Colon (tissue), 2 donors: Measurements from ENCODE around the gene SPSB3.

ENCODE experiments used
- FAIRE-seq: peaks from 2 replicates; lab custom pipeline; 2012; peaks lifted over from hg19 to GRCh38; lab: Jason Lieb, UNC
- donor health status: control.
- donor health status: control.

Gene SPSB3

DNA sequence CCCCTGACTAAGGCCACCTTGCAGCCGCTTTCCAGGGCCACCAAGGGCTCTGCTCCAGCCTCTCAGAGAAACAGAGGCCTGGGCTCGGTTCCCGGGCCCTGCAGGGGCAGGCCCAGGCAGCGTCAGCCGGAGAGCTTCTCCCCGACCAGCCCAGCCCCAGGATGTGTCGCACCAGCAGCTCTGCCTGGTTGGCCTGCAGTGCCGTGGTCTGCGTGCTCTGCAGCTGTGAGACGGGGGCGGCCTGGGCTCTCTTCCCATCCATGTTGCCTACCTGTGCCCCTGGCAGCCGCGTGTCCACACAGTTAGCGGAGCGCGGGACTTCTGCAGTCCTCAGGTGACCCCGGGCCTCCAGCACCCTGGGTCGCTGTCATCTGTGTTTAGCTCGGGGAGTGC is 6.3 kb upstream of the SPSB3 start:
- no peak for FAIRE-seq

DNA sequence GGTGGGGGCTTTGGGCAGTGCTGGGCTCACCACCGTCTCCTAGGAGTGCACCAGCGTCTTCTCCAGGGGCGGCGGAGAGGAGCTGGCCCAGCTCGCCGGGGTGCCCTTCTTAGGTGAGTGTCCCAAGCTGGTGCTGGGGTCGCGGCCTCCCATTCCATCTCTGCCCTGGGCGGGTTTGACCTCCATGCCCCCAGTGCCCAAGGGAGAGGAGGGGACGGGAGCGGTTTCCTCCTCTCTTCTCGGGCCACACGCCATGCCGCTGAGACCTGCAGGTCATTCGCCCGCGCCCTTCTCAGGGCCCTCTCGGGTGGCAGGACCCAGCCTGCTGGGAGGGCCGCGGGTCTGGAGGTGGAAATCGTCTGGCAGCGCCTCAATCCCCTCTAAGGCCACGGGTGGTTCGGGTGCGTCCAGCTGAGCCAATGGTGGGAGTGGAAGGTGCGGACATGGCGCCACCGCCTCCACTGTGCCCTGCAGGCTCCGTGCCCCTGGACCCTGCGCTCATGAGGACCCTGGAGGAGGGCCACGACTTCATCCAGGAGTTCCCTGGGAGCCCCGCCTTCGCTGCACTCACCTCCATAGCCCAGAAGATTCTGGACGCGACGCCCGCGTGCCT is 5.8 kb upstream of the SPSB3 start:
- no peak for FAIRE-seq

GRCh38 chr16:1787322-1788094 is 5.1 kb upstream of the SPSB3 start:
- no peak for FAIRE-seq

- FAIRE-seq: no peak
Measured at GRCh38 chr16:1787056-1787321, 4.6 kb upstream of the SPSB3 start.

GRCh38 chr16:1786242-1787055 is 4.1 kb upstream of the SPSB3 start:
- no peak for FAIRE-seq

DNA sequence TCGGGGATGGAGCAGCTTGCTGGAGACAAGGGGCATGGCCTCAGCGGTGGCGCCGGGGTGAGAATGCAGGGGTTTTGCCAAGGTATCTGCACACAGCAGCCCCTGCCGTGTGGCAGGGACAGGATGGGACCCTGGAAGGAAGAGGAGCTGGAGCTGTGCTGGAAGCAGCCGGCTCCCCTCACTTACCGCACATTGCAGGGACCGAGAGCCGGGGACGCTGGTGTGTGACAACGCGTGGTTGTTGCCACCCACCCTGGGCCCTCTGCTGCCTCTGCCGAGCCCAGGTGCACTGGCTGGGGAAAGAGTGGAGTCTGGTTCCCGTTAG is 3.4 kb upstream of the SPSB3 start:
- FAIRE-seq: no peak

- no peak for FAIRE-seq
Measured at GRCh38 chr16:1784977-1785845, 2.8 kb upstream of the SPSB3 start.

- no peak for FAIRE-seq
Measured at GRCh38 chr16:1781758-1782407, 488 bp downstream of the SPSB3 start.

- FAIRE-seq: no peak
Measured at GRCh38 chr16:1781254-1781653, 1.1 kb downstream of the SPSB3 start.

GRCh38 chr16:1780677-1781072 is 1.7 kb downstream of the SPSB3 start:
- FAIRE-seq: no peak

DNA sequence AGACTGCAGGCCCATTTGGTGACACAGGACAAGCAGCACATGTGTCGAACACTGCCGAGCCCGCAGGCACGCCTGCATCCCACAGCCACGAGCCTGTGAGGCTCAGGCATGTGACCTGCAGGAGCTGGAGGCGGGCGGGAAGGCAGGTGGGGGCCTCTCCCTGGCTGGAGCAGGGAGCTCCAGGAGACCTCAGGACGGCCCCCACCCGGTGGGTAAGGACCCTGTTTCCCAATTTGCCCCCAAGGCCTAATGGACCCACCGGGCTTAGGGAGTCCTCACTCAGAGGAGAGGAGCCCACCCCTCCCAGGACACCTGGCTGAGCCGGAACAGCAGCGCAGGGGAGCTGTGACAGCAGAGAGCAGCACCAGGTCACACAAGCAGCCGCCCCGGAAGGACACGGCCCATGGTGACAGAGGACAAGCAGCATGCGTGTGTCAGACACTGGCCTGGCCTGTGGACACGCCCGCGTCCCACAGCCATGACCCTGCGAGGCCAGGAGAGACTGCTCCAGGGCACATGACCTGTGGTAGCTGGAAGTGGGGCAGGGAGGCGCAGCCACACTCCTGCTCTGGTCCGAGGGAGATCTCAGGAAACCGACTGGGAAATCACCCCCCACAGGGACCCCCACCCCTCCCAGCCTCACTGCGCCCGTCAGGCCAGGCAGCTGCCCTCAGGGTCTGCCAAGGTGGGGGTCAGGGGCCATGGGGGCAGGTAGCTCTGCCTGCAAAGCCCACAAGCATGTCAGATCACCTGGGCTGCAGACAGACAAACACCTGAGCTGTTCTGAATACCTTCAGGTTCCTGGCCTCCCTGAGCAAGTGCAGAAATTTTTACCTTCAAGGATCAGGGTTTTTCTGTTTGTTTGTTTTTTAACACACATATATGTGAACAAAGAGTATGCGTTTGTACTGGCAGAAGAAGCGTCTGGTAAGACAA is 2.4 kb downstream of the SPSB3 start:
- no peak for FAIRE-seq

GRCh38 chr16:1779234-1779701 is 3.1 kb downstream of the SPSB3 start:
- FAIRE-seq: no peak

- no peak for FAIRE-seq
Measured at GRCh38 chr16:1778200-1779179, 3.9 kb downstream of the SPSB3 start.

DNA sequence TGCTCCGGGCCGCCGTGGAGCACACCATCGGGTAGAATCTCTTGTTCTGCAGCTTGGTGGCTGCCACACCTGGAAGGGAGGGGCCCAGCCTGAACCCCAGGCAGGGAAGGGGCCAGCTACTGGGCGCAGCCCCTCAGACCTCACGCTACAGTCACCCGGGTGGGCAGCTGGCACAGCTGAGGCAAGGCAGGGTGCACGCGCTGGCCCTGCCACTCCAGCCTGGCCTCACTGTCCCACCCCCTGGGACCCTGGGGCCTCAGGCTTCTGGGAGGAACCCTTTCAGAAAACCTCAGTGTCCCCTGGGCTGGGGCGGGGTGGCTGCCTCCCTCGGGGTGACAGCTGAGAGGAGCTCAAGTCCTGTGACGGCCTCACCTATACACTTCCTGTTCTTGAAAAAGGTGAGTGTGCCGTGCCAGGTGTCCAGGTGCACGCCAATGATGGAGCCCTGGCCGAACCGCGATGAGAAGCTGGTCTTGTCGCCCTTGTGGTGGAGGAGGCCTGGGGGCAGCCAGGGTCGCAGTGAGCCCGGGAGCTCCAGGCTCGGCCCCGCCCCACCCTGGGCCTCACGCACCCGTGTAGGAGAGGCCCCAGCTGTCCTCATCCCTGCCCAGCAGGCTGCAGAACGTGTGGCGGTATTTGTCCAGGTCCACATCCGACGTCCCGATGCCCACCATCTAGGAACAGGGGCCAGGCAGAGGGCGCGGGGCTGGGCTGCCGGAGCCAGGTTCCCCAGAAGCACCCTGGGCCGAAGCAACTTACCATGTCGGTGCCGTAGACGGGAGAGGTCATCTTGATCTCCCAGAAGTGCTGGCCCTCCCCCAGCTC is 4.8 kb downstream of the SPSB3 start:
- no peak for FAIRE-seq

DNA sequence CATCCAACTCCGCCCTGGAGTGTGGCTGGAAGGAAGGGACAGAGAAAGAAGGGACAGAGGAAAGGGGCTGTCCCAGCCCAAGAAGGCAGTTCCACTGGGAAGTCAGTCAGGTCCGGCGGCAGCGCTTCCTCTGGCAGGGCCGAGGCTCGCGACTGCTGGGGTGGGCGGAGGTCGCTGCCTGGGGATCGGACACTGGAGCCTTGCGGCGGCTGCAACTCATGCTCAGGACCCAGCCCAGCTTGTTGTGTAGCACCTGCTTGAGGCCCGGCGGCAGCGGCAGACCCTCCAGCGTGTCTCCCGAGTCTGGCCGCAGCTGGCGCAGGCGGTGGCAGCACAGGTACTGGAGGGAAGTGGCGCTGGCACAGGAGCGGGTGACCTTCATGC is 5.4 kb downstream of the SPSB3 start:
- no peak for FAIRE-seq

GRCh38 chr16:1776672-1776955 is 5.8 kb downstream of the SPSB3 start:
- FAIRE-seq: no peak

- no peak for FAIRE-seq
Measured at GRCh38 chr16:1775846-1776671, 6.3 kb downstream of the SPSB3 start.
